GM19238 (cell line): ENCODE measurements around the gene LRFN5.
"Not testable (repeated sequence)": the region's sequence is repeated elsewhere in the genome, so short reads cannot be mapped to it uniquely, and the experiment has no call there.

Experiments used
- DNase-seq: peaks from one replicate; pipeline ENCODE4 v3.0.0; 2011; ENCODE audit warnings: low spot score; ENCODE audit not compliant: insufficient read length

The LRFN5 gene

GRCh38 chr14:41636492-41637392 is 30.1 kb downstream of the LRFN5 start:
- no peak for DNase-seq

GRCh38 chr14:41641690-41642089 is 35.0 kb downstream of the LRFN5 start:
- no peak for DNase-seq

DNA sequence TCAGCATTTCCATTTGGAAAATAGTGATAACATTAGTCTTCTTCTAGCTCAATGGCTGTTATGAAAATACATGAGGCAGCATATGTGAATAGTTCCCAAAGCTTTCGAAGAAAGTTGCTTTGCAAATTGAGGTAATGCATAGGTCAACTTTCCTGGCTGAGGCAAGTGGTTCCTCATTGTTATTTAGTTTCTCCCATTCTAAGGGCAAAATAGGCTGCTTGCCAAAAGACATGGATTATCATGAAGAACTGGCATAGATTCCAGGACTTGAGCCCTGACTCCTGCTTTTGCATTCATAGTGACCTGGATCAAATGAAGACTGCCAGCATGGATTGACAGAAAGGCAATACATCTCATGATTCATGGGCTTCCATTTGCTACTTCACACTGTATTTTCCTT is 35.7 kb downstream of the LRFN5 start:
- DNase-seq: no peak

DNA sequence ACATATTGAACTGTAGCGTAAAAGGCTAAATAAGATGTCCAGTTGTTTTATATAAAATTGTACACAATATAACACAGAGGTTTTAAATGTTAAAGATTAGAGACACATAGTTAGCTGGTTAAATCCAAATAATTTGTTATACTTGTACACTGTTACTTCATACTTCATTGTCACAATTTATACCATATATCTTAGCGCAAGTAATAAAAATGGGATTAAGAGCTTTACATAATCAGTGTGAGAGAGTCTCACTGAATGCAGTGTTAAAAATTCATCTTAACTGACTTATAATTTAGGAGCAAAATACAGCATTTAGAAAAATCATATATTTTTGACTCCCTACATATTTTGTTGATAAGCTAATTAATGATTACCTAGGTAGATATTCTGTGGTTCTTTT is 36.1 kb downstream of the LRFN5 start:
- no peak for DNase-seq

DNA sequence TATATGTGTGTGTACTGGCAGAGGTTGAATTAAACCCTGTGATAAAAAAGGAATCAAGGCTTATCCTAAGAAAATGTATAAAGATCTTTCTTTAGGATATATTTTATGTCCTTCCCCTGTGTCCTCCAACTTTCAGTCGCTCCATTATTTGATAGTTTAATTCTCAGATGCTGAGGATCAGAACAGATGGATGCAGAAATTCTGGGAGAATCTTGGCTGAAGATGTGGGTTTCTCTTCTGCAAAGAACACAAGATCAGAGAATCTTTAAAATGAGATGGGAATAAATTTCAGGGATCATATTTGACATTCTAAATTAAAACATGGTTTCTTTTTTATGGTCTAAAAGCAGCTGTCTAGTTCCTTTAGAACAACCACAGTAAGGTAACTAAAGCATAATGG is 37.9 kb downstream of the LRFN5 start:
- DNase-seq: no peak

DNA sequence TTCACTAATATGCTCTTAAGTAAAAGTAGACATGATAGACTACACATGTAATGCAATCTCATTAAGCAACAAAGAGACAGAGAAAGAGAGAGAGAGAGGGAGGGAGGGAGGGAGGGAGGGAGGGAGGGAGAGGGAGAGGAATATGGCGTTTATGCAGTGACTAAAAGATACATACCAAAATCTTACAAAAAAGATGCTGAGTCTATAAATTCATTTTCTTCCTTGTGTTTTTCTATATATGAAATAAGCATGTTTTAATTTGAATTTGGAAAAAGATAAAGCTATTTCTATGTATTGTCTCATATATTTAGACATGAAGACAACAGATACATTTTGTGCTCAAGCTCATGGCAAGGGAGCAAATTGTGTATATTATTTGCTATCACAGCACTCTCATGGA is 44.1 kb downstream of the LRFN5 start:
- DNase-seq: no peak

DNA sequence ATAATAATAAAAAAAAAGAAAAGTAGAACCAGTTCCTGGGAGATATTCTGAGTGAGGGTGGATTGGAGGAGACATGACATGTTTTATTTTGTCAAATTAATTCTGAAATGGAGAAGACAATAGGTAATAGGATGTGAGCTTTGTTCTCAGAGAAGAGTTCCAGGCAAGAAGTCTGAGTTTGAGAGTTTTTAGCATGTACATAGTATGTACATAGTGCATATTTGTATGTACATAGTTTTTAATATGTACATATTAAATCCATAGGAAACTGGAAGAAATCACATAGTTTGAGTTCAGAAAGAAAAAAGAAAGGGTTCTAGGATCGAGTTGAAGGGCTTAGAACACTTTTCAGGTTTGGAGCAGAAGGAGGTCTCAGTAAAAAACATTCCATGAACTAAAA is 47.5 kb downstream of the LRFN5 start:
- no peak for DNase-seq

DNA sequence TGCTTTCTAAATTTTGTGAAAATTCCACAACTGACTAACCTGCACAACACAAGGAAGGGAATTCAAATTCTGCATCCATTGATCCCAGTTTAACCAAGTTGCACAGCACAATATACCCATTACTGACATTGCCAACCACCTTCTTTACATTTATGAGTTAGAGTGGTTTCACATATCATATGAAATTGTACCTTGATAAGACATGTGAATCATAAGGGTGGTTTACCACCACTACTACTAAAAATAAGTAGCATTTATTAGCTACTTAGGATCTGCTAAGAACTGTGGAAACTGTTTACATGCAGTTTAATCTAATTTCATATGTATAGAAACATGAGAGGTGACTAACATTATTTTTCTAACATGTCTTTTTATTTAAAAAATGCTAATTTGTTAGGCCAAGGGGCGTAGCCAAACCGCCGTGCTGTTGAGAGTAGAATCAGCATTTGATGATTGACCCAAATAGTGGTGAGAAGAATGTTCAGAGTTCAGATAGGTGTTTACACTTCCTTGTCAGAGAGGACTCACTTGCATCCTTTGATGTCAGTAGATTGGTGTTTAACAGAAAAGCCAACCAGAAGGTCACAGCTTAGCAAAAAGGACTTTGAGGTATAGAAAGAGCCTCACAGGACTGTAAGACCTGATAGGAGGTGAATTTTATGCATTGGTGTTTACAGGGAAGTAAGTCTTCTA is 56.2 kb downstream of the LRFN5 start:
- DNase-seq: no peak

DNA sequence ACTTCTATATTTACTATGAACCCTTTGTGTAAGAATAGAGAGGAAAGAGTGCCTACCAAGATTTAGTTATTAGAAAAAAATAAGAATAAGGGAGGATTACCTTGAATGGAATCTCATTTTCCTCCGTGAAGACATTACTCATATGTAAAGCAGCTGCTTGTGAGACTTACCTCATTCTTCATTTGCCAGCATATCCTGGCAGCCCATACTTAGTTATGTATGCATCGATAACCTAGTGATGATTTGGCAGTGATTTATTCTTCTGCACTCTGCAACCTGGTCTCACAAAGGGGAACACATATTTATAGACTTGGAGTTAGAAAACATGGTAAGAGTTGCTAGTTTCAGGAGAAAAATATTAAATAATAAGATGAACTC is 56.8 kb downstream of the LRFN5 start:
- DNase-seq: no peak

- no peak for DNase-seq
These were observed 59.6 kb downstream of the LRFN5 start for GRCh38 chr14:41666301-41666700.

DNA sequence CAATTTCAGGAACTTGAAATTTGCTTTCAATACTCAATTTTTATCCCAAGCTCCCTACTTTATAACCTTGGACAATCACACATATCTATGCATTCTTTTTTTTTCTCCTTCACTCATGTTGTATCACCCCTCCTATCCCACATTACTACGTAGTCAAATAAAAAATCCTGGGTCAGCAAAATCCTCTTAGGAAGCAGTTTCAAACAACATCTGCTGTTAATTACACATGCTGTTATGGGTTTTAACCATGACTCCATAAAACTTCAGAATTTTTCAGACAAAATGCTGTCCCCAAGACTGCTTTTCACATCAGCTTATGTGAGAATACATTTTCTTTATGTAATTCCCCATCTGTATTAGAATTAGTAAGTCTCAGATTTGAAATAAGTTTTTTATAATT is 61.7 kb downstream of the LRFN5 start:
- DNase-seq: no peak

- not testable (repeated sequence) for DNase-seq
These were observed 66.9 kb downstream of the LRFN5 start for GRCh38 chr14:41673601-41674000.

- not testable (repeated sequence) for DNase-seq
These were observed 67.9 kb downstream of the LRFN5 start for GRCh38 chr14:41674511-41674971.

DNA sequence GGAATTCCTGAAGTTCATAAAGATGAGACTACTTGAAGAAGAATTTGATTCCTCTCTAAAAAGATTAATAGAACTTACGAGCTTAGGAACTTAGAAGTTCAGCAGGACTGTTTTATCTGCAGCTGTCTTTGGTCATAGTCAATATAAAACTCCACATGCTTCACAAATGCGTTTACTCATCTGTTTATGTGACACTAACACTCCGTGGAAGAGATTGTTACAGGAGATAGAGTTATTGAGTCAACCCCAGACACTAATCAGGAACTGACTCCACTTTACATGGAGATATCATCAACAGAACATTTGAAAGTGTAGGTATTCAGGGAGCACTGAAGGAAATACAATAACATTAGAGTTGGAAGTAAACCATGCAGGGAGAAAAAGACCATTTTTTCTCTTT is 92.8 kb downstream of the LRFN5 start:
- DNase-seq: no peak

DNA sequence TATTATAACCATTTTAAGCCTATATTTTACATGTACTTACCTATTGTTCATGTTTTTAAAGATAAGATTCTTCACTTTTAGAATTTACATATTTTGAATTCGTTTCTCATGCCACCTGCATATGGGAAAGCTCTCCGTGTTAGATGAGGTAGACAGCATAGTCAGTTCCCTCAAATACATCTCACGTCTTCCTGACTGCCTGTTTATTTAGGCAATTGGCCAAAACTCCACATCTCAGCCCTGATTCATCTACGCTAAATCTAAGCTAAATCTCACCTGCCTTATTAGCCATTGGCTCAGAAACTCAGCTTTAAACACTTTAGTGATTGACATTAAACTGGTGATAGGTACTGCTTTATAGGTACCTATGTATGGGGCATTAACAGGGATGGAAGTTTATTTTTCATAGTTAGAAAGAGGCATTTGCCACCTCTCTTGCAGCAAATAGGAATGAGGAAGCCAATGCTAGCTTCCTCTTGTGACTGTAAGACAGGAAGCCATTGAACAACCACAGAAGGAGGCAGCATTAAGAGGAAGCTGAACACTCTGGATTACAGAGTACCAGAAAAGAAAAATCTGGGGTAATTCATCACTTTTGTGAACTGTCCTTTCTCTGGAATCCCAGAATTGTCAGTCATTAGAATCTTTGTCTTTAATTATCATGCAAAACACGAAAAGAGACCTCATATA is 111.9 kb downstream of the LRFN5 start:
- DNase-seq: no peak

DNA sequence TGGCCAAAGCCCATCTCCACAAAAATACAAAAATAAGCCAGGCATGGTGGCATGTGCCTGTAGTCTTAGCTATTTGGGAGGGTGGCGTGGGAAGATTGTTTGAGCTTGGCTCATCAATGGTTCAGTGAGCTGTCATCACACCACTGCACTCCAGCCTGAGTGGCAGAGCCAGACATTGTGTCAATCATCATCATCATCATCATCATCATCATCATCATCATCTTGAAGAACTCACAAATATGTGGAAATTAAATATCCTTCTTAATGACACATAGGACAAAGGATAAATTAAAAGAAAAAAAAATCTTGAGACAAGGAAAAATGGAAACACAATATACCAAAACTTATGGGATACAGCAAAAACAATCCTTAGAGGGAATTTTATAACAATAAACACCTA is 132.5 kb downstream of the LRFN5 start:
- DNase-seq: no peak

DNA sequence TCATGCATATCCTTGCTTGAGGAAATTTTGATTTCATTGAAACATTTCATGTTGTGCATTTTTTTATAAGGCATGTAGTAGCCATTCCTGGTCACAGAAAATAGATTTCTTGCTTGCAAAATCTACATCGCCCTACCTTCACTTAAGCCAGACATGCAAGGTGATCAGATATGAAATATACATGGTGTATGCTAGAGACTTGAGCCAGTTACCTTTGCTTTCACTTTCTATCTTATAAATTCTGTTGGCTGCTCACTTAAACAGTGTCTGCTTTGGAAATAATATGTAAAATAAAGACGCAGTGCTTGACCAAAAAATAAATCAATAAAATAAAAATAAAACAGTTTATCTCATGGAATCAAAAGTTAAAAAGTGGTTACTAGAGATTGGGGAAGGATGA is 136.5 kb downstream of the LRFN5 start:
- DNase-seq: no peak

DNA sequence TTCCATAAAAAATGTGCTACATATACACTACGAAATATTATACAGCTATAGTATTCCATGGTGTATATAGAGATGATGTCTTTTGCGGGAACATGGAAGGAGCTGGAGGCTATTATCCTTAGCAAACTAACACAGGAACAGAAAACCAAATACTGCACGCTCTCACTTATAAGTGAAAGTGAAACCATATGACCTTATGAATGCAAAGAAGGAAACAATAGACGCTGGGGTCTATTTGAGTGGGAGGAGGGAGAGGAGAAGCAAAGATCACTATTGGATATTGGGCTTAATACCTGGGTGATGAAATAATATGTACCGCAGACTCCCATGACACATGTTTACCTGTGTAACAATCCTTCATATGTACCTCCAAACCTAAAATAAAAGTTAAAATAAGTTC is 142.8 kb downstream of the LRFN5 start:
- DNase-seq: no peak

GRCh38 chr14:41750575-41750974 is 143.9 kb downstream of the LRFN5 start:
- DNase-seq: not testable (repeated sequence)

DNA sequence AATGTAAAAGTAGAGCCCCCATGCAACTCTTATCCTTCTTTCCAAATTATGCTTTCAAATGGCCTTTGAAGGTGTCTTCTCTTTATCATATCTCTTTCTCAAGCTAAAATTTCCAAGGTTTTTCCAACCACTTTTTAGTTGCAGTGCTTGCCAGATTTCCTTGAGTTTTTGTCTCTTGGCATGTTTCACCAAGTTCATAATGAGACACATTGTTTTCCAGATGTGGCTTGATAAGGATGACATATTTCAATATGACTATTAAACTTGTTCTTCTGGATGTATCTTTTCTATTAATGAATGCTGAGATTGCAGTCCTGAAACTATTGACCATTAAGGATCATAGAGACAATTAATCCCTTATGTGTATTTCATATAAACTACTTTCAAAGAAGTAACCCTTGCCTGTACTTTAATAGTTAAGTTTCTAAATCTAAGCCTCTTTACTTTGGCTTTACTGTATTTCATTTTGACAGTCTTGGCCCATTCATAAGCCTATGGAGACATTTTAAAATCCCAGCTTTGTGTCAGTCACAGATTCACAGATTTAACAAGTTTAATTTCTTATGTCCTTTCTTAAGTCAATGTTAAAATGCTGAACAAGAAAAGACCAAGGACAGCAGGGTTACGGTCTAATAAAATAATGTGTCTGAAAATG is 151.5 kb downstream of the LRFN5 start:
- no peak for DNase-seq

- DNase-seq: no peak
These were observed 154.5 kb downstream of the LRFN5 start for GRCh38 chr14:41761204-41761603.

DNA sequence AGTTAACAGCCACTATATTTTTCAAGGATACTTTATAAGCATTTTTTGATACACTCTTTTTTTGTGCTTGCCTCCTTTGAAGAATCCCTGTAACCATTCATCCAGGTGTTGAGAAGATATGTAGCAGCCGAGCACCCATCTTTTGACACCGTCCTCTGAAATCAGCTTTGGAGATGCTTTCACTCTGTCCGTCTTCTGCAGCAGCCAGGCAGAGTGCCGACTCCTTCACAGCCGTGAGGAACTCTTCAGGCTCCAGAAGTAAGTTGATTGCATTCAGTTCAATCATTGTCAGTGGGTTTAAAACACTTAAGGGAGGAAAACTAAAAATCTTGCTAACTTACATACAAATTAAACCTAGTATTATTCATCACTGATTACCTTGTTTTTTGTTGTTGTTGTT is 160.1 kb downstream of the LRFN5 start:
- no peak for DNase-seq
